ENCODE results near the gene SLC16A5.
"Not testable (repeated sequence)": the region's sequence is repeated elsewhere in the genome, so short reads cannot be mapped to it uniquely, and the experiment has no call there.

Gene SLC16A5

GRCh38 chr17:75135452-75135851 is 47.7 kb downstream of the SLC16A5 start:
- DNase-seq = no peak

- DNase-seq = no peak
These were observed 48.2 kb downstream of the SLC16A5 start for GRCh38 chr17:75135946-75136345.

GRCh38 chr17:75137762-75138161 is 50.0 kb downstream of the SLC16A5 start:
- not testable (repeated sequence) for DNase-seq

GRCh38 chr17:75138519-75138918 is 50.8 kb downstream of the SLC16A5 start:
- no peak for DNase-seq

GRCh38 chr17:75142236-75142971 is 54.6 kb downstream of the SLC16A5 start:
- no peak for DNase-seq

GRCh38 chr17:75144816-75145512 is 57.2 kb downstream of the SLC16A5 start:
- no peak for DNase-seq

- no peak for DNase-seq
These were observed 58.8 kb downstream of the SLC16A5 start for GRCh38 chr17:75146592-75146991.

- no peak for DNase-seq
These were observed 60.3 kb downstream of the SLC16A5 start for GRCh38 chr17:75147878-75148546.

- no peak for DNase-seq
These were observed 64.2 kb downstream of the SLC16A5 start for GRCh38 chr17:75151930-75152329.

- DNase-seq = no peak
These were observed 64.8 kb downstream of the SLC16A5 start for GRCh38 chr17:75152523-75152921.

GRCh38 chr17:75152922-75153779 is 65.4 kb downstream of the SLC16A5 start:
- DNase-seq = no peak

GRCh38 chr17:75153780-75154194 is 66.0 kb downstream of the SLC16A5 start:
- DNase-seq = no peak

- DNase-seq = peak; percentile 98
These were observed 66.7 kb downstream of the SLC16A5 start, which contains the start of gene JPT1 for GRCh38 chr17:75154195-75155106. JPT1 (minus strand) TSS chr17:75154512; CDS start chr17:75154397, 115 bp downstream.

- DNase-seq = no peak
These were observed 67.4 kb downstream of the SLC16A5 start for GRCh38 chr17:75155191-75155601.

Measured in NCI-H510A (cell line).